ENCODE data around the gene SRPK3. TPM values are rescaled to one million over a fixed set of nuclear protein-coding genes. Genes with fewer than 3 reads are reported as not detected.

SRPK3 gene
- polyA plus RNA-seq, 1 donor (not counting 4 experiments of a cell fraction or from before 2014, with no cell fraction given) = 0.10 TPM

GRCh38 chrX:153775293-153776119, 5.3 kb upstream of the SRPK3 start:
- H2AFZ ChIP-seq (ENCODE audit: control insufficient read depth, low read length) = no peak overlapping the region
- TF ChIP-seq EZH2 (IDR thresholded peaks at IDR 0.05; ENCODE audit: low read length) = no peak
- no peak for TF ChIP-seq CTCF (optimal IDR thresholded peaks at IDR 0.05 in 1 of 3, IDR thresholded peaks at IDR 0.05 in 1 of 3, conservative IDR thresholded peaks at IDR 0.05 in 1 of 3; ENCODE audit: extremely low read depth in 1 of 3, insufficient read depth in 2 of 3, low read length in 3 of 3)
- H4K20me1 ChIP-seq (ENCODE audit: control insufficient read depth, extremely low read depth, insufficient read depth, low read length) = no peaks in the 10 kb centered on the region
- H3K36me3 ChIP-seq (ENCODE audit: control insufficient read depth in 2 of 2, extremely low read depth in 1 of 2, insufficient read depth in 2 of 2, low read length in 2 of 2) = peaks cover 0 to 4% of the 10 kb centered on the region in 2 experiments
- dilution Hi-C loops (cut with MboI; ENCODE audit: extremely low pct_ligation_motif_present, low sequenced_read_pairs) = no loop called here
- no peak overlapping the region for H3K4me3 ChIP-seq (ENCODE audit: control insufficient read depth in 2 of 3, extremely low read depth in 1 of 3, insufficient read depth in 2 of 3, low read depth in 1 of 3, low read length in 3 of 3)
- H3K4me1 ChIP-seq (ENCODE audit: control insufficient read depth, extremely low read depth, insufficient read depth, low read length) = peaks cover 5% of the 10 kb centered on the region
- no peak for DNase-seq (ENCODE audit: low read depth, low spot score)
- H3K4me2 ChIP-seq (ENCODE audit: control insufficient read depth, extremely low read depth, insufficient read depth, low read depth, low read length) = no peak overlapping the region
- H3K9me3 ChIP-seq (ENCODE audit: control insufficient read depth, low read depth, low read length) = no peaks in the 10 kb centered on the region
- no peaks in the 10 kb centered on the region for H3K27me3 ChIP-seq (ENCODE audit: control insufficient read depth, extremely low read depth, insufficient read depth, low read length)
- no peak overlapping the region for H3K27ac ChIP-seq (ENCODE audit: control insufficient read depth, insufficient read depth, low read length)
- FAIRE-seq = no peak
- H3K9me1 ChIP-seq (ENCODE audit: control insufficient read depth, extremely low read depth, insufficient read depth, low read length) = no peaks in the 10 kb centered on the region
- no peak overlapping the region for H3K9ac ChIP-seq (ENCODE audit: control insufficient read depth, extremely low read depth, insufficient read depth, low read length)
- no peaks in the 10 kb centered on the region for H3K79me2 ChIP-seq (ENCODE audit: control insufficient read depth, insufficient read depth, low read length)

GRCh38 chrX:153776120-153776599, 4.7 kb upstream of the SRPK3 start:
- no peak for FAIRE-seq
- H4K20me1 ChIP-seq (ENCODE audit: control insufficient read depth, extremely low read depth, insufficient read depth, low read length) = no peaks in the 10 kb centered on the region

More at GRCh38 chrX:153776120-153776599, 4.7 kb upstream of the SRPK3 start:
- Histone ChIP-seq H3K27ac (ENCODE audit: control insufficient read depth, insufficient read depth, low read length) (no peak overlapping the region), H3K4me3 (ENCODE audit: control insufficient read depth in 2 of 3, extremely low read depth in 1 of 3, insufficient read depth in 2 of 3, low read depth in 1 of 3, low read length in 3 of 3) (no peak overlapping the region), H3K9me1 (ENCODE audit: control insufficient read depth, extremely low read depth, insufficient read depth, low read length) (no peaks in the 10 kb centered on the region), H2AFZ (ENCODE audit: control insufficient read depth, low read length) (no peak overlapping the region), H3K27me3 (ENCODE audit: control insufficient read depth, extremely low read depth, insufficient read depth, low read length) (no peaks in the 10 kb centered on the region), H3K36me3 (ENCODE audit: control insufficient read depth in 2 of 2, extremely low read depth in 1 of 2, insufficient read depth in 2 of 2, low read length in 2 of 2) (peaks cover 0 to 4% of the 10 kb centered on the region in 2 experiments), H3K79me2 (ENCODE audit: control insufficient read depth, insufficient read depth, low read length) (no peaks in the 10 kb centered on the region), H3K4me1 (ENCODE audit: control insufficient read depth, extremely low read depth, insufficient read depth, low read length) (peaks cover 5% of the 10 kb centered on the region), H3K4me2 (ENCODE audit: control insufficient read depth, extremely low read depth, insufficient read depth, low read depth, low read length) (no peak overlapping the region), H3K9ac (ENCODE audit: control insufficient read depth, extremely low read depth, insufficient read depth, low read length) (no peak overlapping the region), H3K9me3 (ENCODE audit: control insufficient read depth, low read depth, low read length) (no peaks in the 10 kb centered on the region)
- dilution Hi-C loops (cut with MboI; ENCODE audit: extremely low pct_ligation_motif_present, low sequenced_read_pairs) = no loop called here
- no peak for DNase-seq (ENCODE audit: low read depth, low spot score)
- TF ChIP-seq CTCF (optimal IDR thresholded peaks at IDR 0.05 in 1 of 3, IDR thresholded peaks at IDR 0.05 in 1 of 3, conservative IDR thresholded peaks at IDR 0.05 in 1 of 3; ENCODE audit: extremely low read depth in 1 of 3, insufficient read depth in 2 of 3, low read length in 3 of 3) (no peak), EZH2 (IDR thresholded peaks at IDR 0.05; ENCODE audit: low read length) (no peak)

Data from keratinocyte (primary cell).